GM12892 (cell line): ENCODE data around the gene CHIT1.

ENCODE experiments used
- POLR2A ChIP-seq: IDR thresholded peaks from 2 replicates; pipeline ENCODE4 v1.6.1; 2011; ENCODE audit warnings: low read depth, low read length, control low read depth
- TAF1 ChIP-seq: IDR thresholded peaks from 2 replicates; pipeline ENCODE4 v1.6.1; 2011; ENCODE audit warnings: low read depth, mild to moderate bottlenecking, control low read depth, low read length, borderline replicate concordance

DNA sequence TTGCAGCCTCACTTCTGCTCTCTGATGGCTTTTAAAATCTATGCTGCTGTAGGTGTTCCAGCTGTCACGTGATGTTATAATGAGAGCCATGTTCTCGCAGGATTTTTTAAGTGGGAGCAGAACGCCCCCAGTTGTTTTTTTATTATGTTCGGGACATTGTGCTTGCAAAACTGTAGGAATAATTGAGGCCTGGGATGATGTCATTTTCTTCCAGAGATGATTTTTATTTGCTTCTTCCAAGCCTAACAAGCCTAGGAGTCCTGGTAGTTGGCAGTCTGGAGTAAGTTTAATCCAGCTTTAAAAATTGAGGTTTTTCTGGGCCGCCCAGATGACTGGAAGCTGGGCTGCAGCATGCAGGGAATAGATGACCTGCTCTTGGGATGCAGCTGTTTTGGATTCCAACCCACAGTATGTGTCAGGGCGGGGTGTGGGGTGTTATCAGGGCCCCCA lies 34.6 kb upstream of the CHIT1 start:
- TF ChIP-seq POLR2A (no peak), TAF1 (no peak)
